Caco-2 (cell line): ENCODE measurements around the gene PDGFRB. TPM values are rescaled to one million over a fixed set of nuclear protein-coding genes. Genes with fewer than 3 reads are reported as not detected.

Source experiments
- BruUV-seq: library from RNA; stranded (reverse); fragments of 400-500 nt; replicated peaks from 2 replicates; lab custom pipeline; 2021; lab: Mats Ljungman, UMichigan
- CTCF ChIA-PET: fragments of 300-600 bp; sonication (Branson Sonifier 250); formaldehyde crosslinking; loops from one replicate; lab custom pipeline; 2022; ENCODE audit warnings: antibody characterized with exemption; lab: Charles Lee
- POLR2A ChIA-PET: fragments of 300-600 bp; sonication (Branson Sonifier 250); formaldehyde crosslinking; loops from one replicate; lab custom pipeline; 2022; ENCODE audit warnings: antibody characterized with exemption; lab: Charles Lee
- DNase-seq, 2 experiments: peaks; one replicate each; pipeline versions ENCODE4 v3.0.0 to v3.0.0-alpha.2; 2020 to 2022
- H3K27me3 ChIP-seq: replicated peaks from 2 replicates; pipeline ENCODE4 v1.6.0; 2011; ENCODE audit warnings: low read length; ENCODE audit not compliant: control insufficient read depth, insufficient read depth
- H3K36me3 ChIP-seq: 2 replicates; pipeline ENCODE4 v1.5.1; 2011; ENCODE audit warnings: low read length; ENCODE audit not compliant: control insufficient read depth, insufficient read depth
- H3K4me1 ChIP-seq: fragments of 250-450 bp; sonication (Bioruptor Pico); 2 replicates; pipeline ENCODE4 v1.5.1; 2020; ENCODE audit warnings: mild to moderate bottlenecking
- H3K4me3 ChIP-seq: 2 replicates; pipeline ENCODE4 v1.5.1; 2011; ENCODE audit warnings: low read depth, mild to moderate bottlenecking, control low read depth, low read length
- H3K9me3 ChIP-seq: fragments of 250-450 bp; sonication (Bioruptor Pico); 2 replicates; pipeline ENCODE4 v1.5.1; 2020; ENCODE audit warnings: mild to moderate bottlenecking, moderate library complexity
- H3K27ac Mint-ChIP-seq: one replicate; pipeline ENCODE4 v1.8.0; 2022; ENCODE audit warnings: mixed read lengths; ENCODE audit not compliant: unreplicated experiment
- H3K27me3 Mint-ChIP-seq: one replicate; pipeline ENCODE4 v1.8.0; 2022; ENCODE audit warnings: mixed read lengths; ENCODE audit not compliant: insufficient read depth, unreplicated experiment
- H3K36me3 Mint-ChIP-seq: one replicate; pipeline ENCODE4 v1.8.0; 2022; ENCODE audit warnings: mild to moderate bottlenecking, mixed read lengths; ENCODE audit not compliant: insufficient read depth, unreplicated experiment
- H3K4me1 Mint-ChIP-seq: one replicate; pipeline ENCODE4 v1.8.0; 2022; ENCODE audit warnings: low read depth, mixed read lengths; ENCODE audit not compliant: unreplicated experiment
- H3K4me3 Mint-ChIP-seq: one replicate; pipeline ENCODE4 v1.8.0; 2022; ENCODE audit warnings: mild to moderate bottlenecking, moderate library complexity, mixed read lengths; ENCODE audit not compliant: unreplicated experiment
- H3K9me3 Mint-ChIP-seq: one replicate; pipeline ENCODE4 v1.8.0; 2022; ENCODE audit warnings: mixed read lengths; ENCODE audit not compliant: unreplicated experiment
- CTCF ChIP-seq, 2 experiments: fragments of 200-600 bp in 1 of 2; IDR thresholded peaks; 1 replicate in 1 of 2; 2 replicates in 1 of 2; pipeline versions ENCODE4 v1.5.1 to v1.8.0; 2011 to 2022; ENCODE audit warnings: antibody characterized with exemption in 1 of 2, control low read depth in 1 of 2, inconsistent platforms in 1 of 2, low read depth in 1 of 2, low read length in 1 of 2, mild to moderate bottlenecking in 1 of 2, moderate library complexity in 1 of 2; ENCODE audit not compliant: insufficient read depth in 1 of 2, severe bottlenecking in 1 of 2, unreplicated experiment in 1 of 2
- intact Hi-C: fragments of 100-400 bp; cut with micrococcal nuclease; formaldehyde crosslinking; loops from one replicate; pipeline ENCODE4 v1.10.0; 2022; ENCODE audit not compliant: unreplicated experiment
- total RNA-seq: library from RNA; stranded (reverse); gene quantifications from 2 replicates; pipeline ENCODE4 v1.2.3, GENCODE V29; 2022

Gene PDGFRB
- total RNA-seq, 1 experiment from 2014 or later: 5.9 TPM

GRCh38 chr5:150119421-150120061 is 36.1 kb downstream of the PDGFRB start:
- peaks cover 24% of the 10 kb centered on the region for H3K4me1 ChIP-seq
- DNase-seq: peak in 1 of 2 experiments; percentile 29
- no peak overlapping the region for H3K27ac Mint-ChIP-seq
- intact Hi-C loops: loop anchor here (10.0 kb wide), 1 partner anchor 285 kb away; no protein-coding TSS in a partner anchor
- ChIA-PET POLR2A (no interaction called here), CTCF (interaction anchor here (0.5 kb wide), 1 partner anchor 97 kb away, joined by 7 read pairs; no protein-coding TSS in a partner anchor)
- no peak overlapping the region for H3K4me3 ChIP-seq
- H3K9me3 ChIP-seq: no peaks in the 10 kb centered on the region
- peaks cover 15% of the 10 kb centered on the region for H3K4me1 Mint-ChIP-seq
- H3K27me3 ChIP-seq: no peaks in the 10 kb centered on the region
- no peaks in the 10 kb centered on the region for H3K27me3 Mint-ChIP-seq
- H3K9me3 Mint-ChIP-seq: no peaks in the 10 kb centered on the region
- no TSS peak for BruUV-seq
- no peaks in the 10 kb centered on the region for H3K36me3 Mint-ChIP-seq
- no peaks in the 10 kb centered on the region for H3K36me3 ChIP-seq
- TF ChIP-seq CTCF (IDR thresholded peaks at IDR 0.05; ENCODE audit: insufficient read depth in 1 of 2, low read depth in 1 of 2, low read length in 1 of 2, severe bottlenecking in 1 of 2, unreplicated experiment in 1 of 2): no peak
- no peak overlapping the region for H3K4me3 Mint-ChIP-seq

- Histone ChIP-seq H3K27me3 (no peaks in the 10 kb centered on the region), H3K4me1 (peaks cover 24% of the 10 kb centered on the region), H3K4me3 (no peak overlapping the region), H3K36me3 (no peaks in the 10 kb centered on the region), H3K9me3 (no peaks in the 10 kb centered on the region)
- TF ChIP-seq CTCF (IDR thresholded peaks at IDR 0.05; ENCODE audit: insufficient read depth in 1 of 2, low read depth in 1 of 2, low read length in 1 of 2, severe bottlenecking in 1 of 2, unreplicated experiment in 1 of 2): no peak
- H3K27ac Mint-ChIP-seq: no peak overlapping the region
- no peaks in the 10 kb centered on the region for H3K9me3 Mint-ChIP-seq
- peak in 1 of 2 experiments; percentile 17 for DNase-seq
- BruUV-seq: no TSS peak
- CTCF ChIA-PET: no interaction called here
- POLR2A ChIA-PET: no interaction called here
- H3K27me3 Mint-ChIP-seq: no peaks in the 10 kb centered on the region
- no peaks in the 10 kb centered on the region for H3K36me3 Mint-ChIP-seq
- intact Hi-C loops: no loop called here
- peaks cover 15% of the 10 kb centered on the region for H3K4me1 Mint-ChIP-seq
- H3K4me3 Mint-ChIP-seq: no peak overlapping the region
These were observed 37.0 kb downstream of the PDGFRB start for GRCh38 chr5:150118561-150119229.

DNA sequence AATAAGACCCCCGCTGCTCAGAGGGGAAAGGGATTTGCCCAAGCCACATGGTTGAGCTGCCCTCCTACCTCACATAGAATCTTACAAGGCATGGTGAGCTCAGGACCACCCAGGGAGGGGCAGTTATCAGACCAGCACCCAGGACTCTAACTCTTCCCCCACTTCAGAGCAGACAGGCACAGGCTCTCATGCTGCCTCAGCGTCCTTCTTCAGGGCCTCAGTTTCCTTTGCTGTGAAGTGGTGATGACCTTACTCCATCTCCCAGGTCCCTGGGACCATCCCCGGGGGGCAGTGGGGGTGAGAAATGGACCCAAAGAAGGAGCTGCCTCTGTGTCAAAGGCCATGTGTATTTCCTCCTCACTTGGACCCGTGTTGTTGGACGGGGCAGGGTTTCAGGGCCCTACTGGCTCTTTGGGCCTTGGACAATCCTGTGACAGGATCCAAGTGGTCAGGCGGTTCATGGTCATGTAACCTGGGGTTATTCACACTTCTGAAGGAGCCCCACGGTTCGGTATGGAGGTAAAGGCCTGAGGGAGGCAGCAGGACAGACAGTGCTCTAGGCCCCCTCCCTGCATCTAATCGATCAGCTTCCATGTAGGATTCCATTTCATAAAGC is 37.6 kb downstream of the PDGFRB start:
- no peak for TF ChIP-seq CTCF (IDR thresholded peaks at IDR 0.05; ENCODE audit: insufficient read depth in 1 of 2, low read depth in 1 of 2, low read length in 1 of 2, severe bottlenecking in 1 of 2, unreplicated experiment in 1 of 2)
- H3K36me3 Mint-ChIP-seq: peaks cover 4% of the 10 kb centered on the region
- no TSS peak for BruUV-seq
- no peak overlapping the region for H3K27ac Mint-ChIP-seq
- Histone ChIP-seq H3K36me3 (no peaks in the 10 kb centered on the region), H3K9me3 (no peaks in the 10 kb centered on the region), H3K4me1 (peaks cover 31% of the 10 kb centered on the region), H3K27me3 (no peaks in the 10 kb centered on the region), H3K4me3 (no peak overlapping the region)
- no peaks in the 10 kb centered on the region for H3K9me3 Mint-ChIP-seq
- POLR2A ChIA-PET: no interaction called here
- peaks cover 19% of the 10 kb centered on the region for H3K4me1 Mint-ChIP-seq
- H3K27me3 Mint-ChIP-seq: no peaks in the 10 kb centered on the region
- H3K4me3 Mint-ChIP-seq: no peak overlapping the region
- peak in 1 of 2 experiments; percentile 26 for DNase-seq
- intact Hi-C loops: no loop called here
- CTCF ChIA-PET: no interaction called here
